HL-60/S4 treated with phorbol 12-myristate 13-acetate at 8.2 ng/mL for 4 days and 3 days (cell line): ENCODE measurements around the gene DPY19L2.
"Not testable (repeated sequence)": the region's sequence is repeated elsewhere in the genome, so short reads cannot be mapped to it uniquely, and the experiment has no call there.

Source experiments
- in situ Hi-C: fragments of 300-500 bp; cut with MboI; formaldehyde crosslinking; loops from 2 replicates; pipeline ENCODE4 v1.15.0; 2022; ENCODE audit warnings: low sequenced_read_pairs

Gene DPY19L2

GRCh38 chr12:63537838-63538237 is 130.5 kb downstream of the DPY19L2 start:
- in situ Hi-C loops, result not testable (repeated sequence)

- in situ Hi-C loops, result not testable (repeated sequence)
These were observed 138.7 kb downstream of the DPY19L2 start for GRCh38 chr12:63529641-63530040.

- in situ Hi-C loops, result no loop called here
These were observed 142.5 kb downstream of the DPY19L2 start for GRCh38 chr12:63525831-63526230.

- in situ Hi-C loops, result no loop called here
These were observed 146.6 kb downstream of the DPY19L2 start for GRCh38 chr12:63521706-63522105.
